AG04449 (cell line): ENCODE results near the gene DNM3.
A peak's percentile ranks its signal among the peaks of the same experiment; 100 is the strongest.

Experiments
- CTCF ChIA-PET: fragments of 350-600 bp; formaldehyde crosslinking; extraction: SDS; loops from one replicate; lab custom pipeline; 2021; ENCODE audit warnings: antibody characterized with exemption; lab: Yijun Ruan, JAX
- POLR2A ChIA-PET: fragments of 400-600, 350-600 bp; formaldehyde crosslinking; extraction: SDS; loops from one replicate; lab custom pipeline; 2020; ENCODE audit warnings: antibody characterized with exemption, inconsistent platforms; lab: Yijun Ruan, JAX
- DNase-seq: peaks from one replicate; pipeline ENCODE4 v3.0.0-alpha.2; 2010; ENCODE audit warnings: low read depth, low spot score
- H3K4me3 ChIP-seq: 2 replicates; pipeline ENCODE4 v1.5.1; 2011; ENCODE audit warnings: low read depth, mild to moderate bottlenecking, control low read depth, low read length
- TF ChIP-seq, protein P1 (sequence below): IDR thresholded peaks from one replicate; pipeline ENCODE4 v1.5.1; 2011; ENCODE audit warnings: mild to moderate bottlenecking, moderate library complexity, low read length, control low read depth, inconsistent platforms; ENCODE audit not compliant: insufficient read depth; ENCODE audit errors: missing control alignments

DNM3 gene

DNA sequence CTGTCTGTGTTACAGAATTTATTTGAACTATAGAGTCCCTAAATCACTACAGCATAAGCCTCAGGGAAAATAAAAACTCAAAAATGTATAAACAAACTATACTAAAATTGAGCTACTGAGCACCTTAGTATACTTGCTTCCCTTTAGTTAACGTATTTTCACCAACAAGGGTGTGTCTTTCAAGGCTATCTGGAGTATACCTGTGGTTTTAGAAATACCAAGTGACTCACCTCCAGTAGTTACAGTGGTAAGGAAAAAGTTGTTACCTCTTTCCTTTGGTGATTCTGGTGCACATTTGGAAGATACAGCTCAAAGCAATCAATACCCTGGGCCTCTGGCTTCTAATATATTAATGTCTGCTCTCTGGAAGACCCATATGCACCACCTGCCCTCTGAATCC is 511.1 kb downstream of the DNM3 start:
- TF ChIP-seq, protein P1, sequence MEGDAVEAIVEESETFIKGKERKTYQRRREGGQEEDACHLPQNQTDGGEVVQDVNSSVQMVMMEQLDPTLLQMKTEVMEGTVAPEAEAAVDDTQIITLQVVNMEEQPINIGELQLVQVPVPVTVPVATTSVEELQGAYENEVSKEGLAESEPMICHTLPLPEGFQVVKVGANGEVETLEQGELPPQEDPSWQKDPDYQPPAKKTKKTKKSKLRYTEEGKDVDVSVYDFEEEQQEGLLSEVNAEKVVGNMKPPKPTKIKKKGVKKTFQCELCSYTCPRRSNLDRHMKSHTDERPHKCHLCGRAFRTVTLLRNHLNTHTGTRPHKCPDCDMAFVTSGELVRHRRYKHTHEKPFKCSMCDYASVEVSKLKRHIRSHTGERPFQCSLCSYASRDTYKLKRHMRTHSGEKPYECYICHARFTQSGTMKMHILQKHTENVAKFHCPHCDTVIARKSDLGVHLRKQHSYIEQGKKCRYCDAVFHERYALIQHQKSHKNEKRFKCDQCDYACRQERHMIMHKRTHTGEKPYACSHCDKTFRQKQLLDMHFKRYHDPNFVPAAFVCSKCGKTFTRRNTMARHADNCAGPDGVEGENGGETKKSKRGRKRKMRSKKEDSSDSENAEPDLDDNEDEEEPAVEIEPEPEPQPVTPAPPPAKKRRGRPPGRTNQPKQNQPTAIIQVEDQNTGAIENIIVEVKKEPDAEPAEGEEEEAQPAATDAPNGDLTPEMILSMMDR = no peak
- CTCF ChIA-PET = interaction anchor here (0.7 to 2.7 kb wide), 2 partner anchors 9 to 47 kb away, joined by 3 to 9 read pairs; no protein-coding TSS in a partner anchor
- DNase-seq = no peak
- POLR2A ChIA-PET = interaction anchor here (1.1 kb wide), 1 partner anchor 29 kb away, joined by 4 read pairs; no protein-coding TSS in a partner anchor
- no peak overlapping the region for H3K4me3 ChIP-seq

DNA sequence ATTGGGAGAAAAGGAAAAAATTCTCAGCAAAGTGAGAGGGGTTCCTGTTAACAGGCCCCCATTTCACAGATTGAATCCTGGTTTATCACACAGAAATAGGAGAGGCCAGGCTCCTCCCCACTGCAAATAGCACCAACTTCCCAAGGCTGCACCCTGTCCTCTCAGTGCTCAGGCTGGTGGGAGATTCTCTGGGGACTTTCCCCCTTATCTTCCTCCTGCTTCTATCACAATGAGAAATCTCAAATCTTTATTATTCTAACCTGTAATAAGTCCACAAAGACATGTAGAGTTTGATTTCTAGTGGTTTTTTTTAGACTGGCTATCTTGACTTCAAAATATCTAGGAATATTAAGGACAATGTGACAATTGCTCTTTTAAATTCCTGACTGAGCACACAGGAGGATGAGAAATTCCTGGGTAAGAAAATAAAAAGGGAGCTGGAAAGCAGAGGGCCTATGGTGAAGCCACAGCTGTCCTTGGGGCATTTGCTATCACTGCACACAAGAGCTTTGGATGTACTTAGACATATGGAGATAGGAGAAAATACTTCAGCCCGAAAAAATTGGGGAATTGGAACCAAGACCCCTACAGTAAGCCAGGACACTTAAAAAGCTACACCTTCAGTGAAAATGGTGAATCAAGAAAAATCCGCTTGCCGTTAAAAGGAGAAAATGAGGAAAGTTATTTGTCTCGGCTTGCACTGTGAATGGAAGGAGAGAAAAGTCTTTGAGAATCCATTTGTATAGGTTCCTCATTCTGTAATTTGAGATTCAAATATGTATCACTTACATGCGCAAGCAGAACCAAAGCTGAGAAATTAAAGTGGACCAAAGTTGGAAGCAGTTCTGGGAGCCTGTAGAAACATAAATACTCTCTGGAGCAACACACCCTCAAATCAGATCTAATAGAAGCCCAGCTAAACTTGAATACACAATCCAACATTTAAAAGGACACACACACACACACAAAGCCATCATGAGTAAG is 513.3 kb downstream of the DNM3 start:
- POLR2A ChIA-PET = no interaction called here
- no peak for DNase-seq

DNA sequence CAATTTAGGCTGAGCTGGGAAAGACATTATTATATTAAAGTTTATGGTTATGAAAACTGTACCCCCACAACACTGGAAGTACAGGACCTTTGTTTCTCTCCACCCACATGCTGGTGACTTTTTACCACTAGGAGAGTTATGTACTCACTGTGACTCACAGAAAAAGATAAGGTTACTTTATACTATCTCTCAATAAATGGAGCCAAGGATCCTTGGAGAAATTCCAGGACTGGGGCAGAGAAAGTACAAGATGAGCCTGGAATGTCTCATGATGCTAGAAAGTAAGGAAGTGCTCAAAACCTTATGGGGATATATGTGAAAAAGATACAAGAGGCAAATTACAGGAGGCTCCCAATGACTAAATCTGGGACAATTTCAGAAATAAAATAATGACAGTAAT is 515.3 kb downstream of the DNM3 start:
- CTCF ChIA-PET = no interaction called here
- peak; percentile 47 for DNase-seq
- POLR2A ChIA-PET = no interaction called here
- TF ChIP-seq, protein P1 = no peak
- H3K4me3 ChIP-seq = no peak overlapping the region

More for the DNA sequence above, 513.3 kb downstream of the DNM3 start:
- CTCF ChIA-PET = interaction anchor here (1.1 kb wide), 1 partner anchor 11 kb away, joined by 3 read pairs; no protein-coding TSS in a partner anchor
- TF ChIP-seq, protein P1 = no peak
- H3K4me3 ChIP-seq = no peak overlapping the region

DNA sequence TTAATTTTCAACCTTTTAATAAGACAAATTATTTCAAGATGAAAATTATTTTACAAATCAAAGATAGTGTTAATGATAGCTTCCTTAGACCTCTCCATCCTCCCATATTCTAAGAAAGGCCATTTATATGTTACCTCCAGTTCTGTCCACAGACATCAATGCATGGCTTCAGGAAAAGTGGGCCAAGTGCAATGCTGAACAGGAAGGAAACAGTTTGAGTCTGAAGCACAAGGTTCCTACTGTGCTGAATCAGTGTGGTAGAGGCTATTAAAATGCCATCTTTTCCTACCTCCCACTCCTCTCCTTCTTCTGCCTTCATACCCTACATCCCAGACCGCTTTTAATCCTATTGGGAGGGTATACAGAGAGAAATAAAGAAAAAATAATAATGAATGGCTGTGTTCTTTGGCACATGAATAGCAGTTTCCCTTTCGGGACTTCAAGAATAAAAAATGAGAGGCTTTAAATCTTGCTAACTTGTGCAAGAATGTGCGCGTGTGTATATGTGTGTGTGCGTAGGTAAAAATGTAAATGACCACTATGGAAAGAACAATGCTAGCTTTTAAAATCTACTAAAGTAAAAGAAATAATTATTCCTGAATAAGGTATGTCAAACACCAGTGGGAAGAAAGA is 516.6 kb downstream of the DNM3 start:
- ChIA-PET CTCF (interaction anchor here (0.7 to 1.1 kb wide), 2 partner anchors 9 to 356 kb away, joined by 3 to 4 read pairs; no protein-coding TSS in a partner anchor), POLR2A (interaction anchor here (0.8 to 2.4 kb wide), 10 partner anchors 14 to 222 kb away, joined by 3 to 18 read pairs (median 6); no protein-coding TSS in a partner anchor)
- no peak overlapping the region for H3K4me3 ChIP-seq
- no peak for DNase-seq
- TF ChIP-seq, protein P1 = no peak

DNA sequence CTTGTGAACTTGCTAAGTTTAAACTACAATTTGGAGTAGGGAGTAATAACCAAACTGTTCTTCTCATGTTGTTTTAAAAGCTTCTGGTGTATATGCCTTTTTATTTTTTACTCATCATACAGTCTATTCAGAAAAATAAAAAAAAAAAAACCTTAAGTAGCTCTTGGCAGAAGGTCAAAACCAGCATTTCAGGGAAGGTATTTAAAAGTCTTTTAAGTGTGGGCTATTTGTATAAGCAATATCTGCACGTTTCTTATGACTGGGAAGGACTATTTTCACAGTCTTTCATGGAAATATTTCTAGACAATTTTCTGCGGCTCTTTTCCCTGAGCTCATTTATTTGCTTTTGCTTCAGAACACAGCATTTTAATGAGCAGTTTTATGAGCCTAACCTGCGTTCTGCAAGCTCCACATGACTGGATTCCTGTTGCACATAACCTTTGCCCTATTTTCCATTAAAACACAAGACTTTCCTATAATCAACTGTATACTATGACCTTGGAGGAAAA is 518.2 kb downstream of the DNM3 start:
- TF ChIP-seq, protein P1 = no peak
- CTCF ChIA-PET = interaction anchor here (0.8 to 2.0 kb wide), 9 partner anchors 12 to 319 kb away, joined by 3 to 7 read pairs (median 3); no protein-coding TSS in a partner anchor
- H3K4me3 ChIP-seq = no peak overlapping the region
- DNase-seq = peak; percentile 67
- POLR2A ChIA-PET = interaction anchor here (0.7 to 2.4 kb wide), 10 partner anchors 15 to 319 kb away, joined by 3 to 18 read pairs (median 5); partner anchors contain the start of gene SUCO
